Measurements from ENCODE around the gene RAB14. TPM values are rescaled to one million over a fixed set of nuclear protein-coding genes. Genes with fewer than 3 reads are reported as not detected.

RAB14 gene
- total and polyA plus RNA-seq, 2 experiments from 2014 or later: 22.8 to 31.0 TPM

GRCh38 chr9:121189006-121189405 lies 12.7 kb downstream of the RAB14 start:
- Mint-ChIP-seq H3K9me3 (no peaks in the 10 kb centered on the region), H3K36me3 (ENCODE audit: low read depth) (no peaks in the 10 kb centered on the region; the same call in 2 of the 3 replicates), H3K27ac (no peak overlapping the region), H3K4me1 (peaks cover 2% of the 10 kb centered on the region; the same call in 1 of the 3 replicates), H3K4me3 (no peak overlapping the region), H3K27me3 (ENCODE audit: insufficient read depth, low read depth, poor library complexity) (no peaks in the 10 kb centered on the region)
- Histone ChIP-seq H3K36me3 (ENCODE audit: insufficient read depth) (no peaks in the 10 kb centered on the region), H4K20me1 (replicated peaks; ENCODE audit: insufficient read depth) (peaks cover 13% of the 10 kb centered on the region), H3K4me1 (ENCODE audit: insufficient read depth) (no peaks in the 10 kb centered on the region), H3K9me2 (ENCODE audit: insufficient read depth) (no peaks in the 10 kb centered on the region), H3K4me3 (no peak overlapping the region), H3K79me2 (replicated peaks; ENCODE audit: insufficient read depth) (peaks cover 78% of the 10 kb centered on the region), H3K27me3 (ENCODE audit: insufficient read depth) (no peaks in the 10 kb centered on the region), H2AFZ (no peak overlapping the region), H3K27ac (ENCODE audit: low read depth) (no peak overlapping the region), H3F3A (replicated peaks; ENCODE audit: low read depth) (no peaks in the 10 kb centered on the region), H3K4me2 (no peak overlapping the region)
- DNase-seq (ENCODE audit: low spot score) (no peak), ATAC-seq (no peak)
- no peak for TF ChIP-seq ZNF462 (CRISPR knock-in tag; IDR thresholded peaks at IDR 0.05)
- TF ChIP-seq POLR2AphosphoS5 (IDR thresholded peaks at IDR 0.05; ENCODE audit: low read depth): no peak
- no peak for TF ChIP-seq EZH2 (IDR thresholded peaks at IDR 0.05; ENCODE audit: low read depth, unreplicated experiment)
- TF ChIP-seq JUNB (IDR thresholded peaks at IDR 0.05; ENCODE audit: unreplicated experiment): no peak
- TF ChIP-seq ZNF331 (CRISPR knock-in tag; IDR thresholded peaks at IDR 0.05; ENCODE audit: low read depth): no peak

GRCh38 chr9:121187636-121188305 lies 13.9 kb downstream of the RAB14 start:
- no peaks in the 10 kb centered on the region for H3K9me3 Mint-ChIP-seq
- ATAC-seq (no peak), DNase-seq (ENCODE audit: low spot score) (no peak)
- no peak overlapping the region for H3K4me2 ChIP-seq
- no peaks in the 10 kb centered on the region for H3K27me3 ChIP-seq (ENCODE audit: insufficient read depth)
- no peaks in the 10 kb centered on the region for H3K4me1 ChIP-seq (ENCODE audit: insufficient read depth)
- no peaks in the 10 kb centered on the region for H3F3A ChIP-seq (replicated peaks; ENCODE audit: low read depth)
- H3K4me1 Mint-ChIP-seq: peaks cover 5% of the 10 kb centered on the region; the same call in 2 of the 3 replicates
- peaks cover 65% of the 10 kb centered on the region for H3K79me2 ChIP-seq (replicated peaks; ENCODE audit: insufficient read depth)
- H3K36me3 ChIP-seq (ENCODE audit: insufficient read depth): no peaks in the 10 kb centered on the region
- H2AFZ ChIP-seq: no peak overlapping the region
- H3K27ac Mint-ChIP-seq: no peak overlapping the region
- peaks cover 14% of the 10 kb centered on the region for H4K20me1 ChIP-seq (replicated peaks; ENCODE audit: insufficient read depth)
- H3K27ac ChIP-seq (ENCODE audit: low read depth): no peak overlapping the region
- no peak overlapping the region for H3K4me3 Mint-ChIP-seq
- H3K4me3 ChIP-seq: no peak overlapping the region
- H3K9me2 ChIP-seq (ENCODE audit: insufficient read depth): no peaks in the 10 kb centered on the region
- no peaks in the 10 kb centered on the region for H3K27me3 Mint-ChIP-seq (ENCODE audit: insufficient read depth, low read depth, poor library complexity)
- H3K36me3 Mint-ChIP-seq (ENCODE audit: low read depth): peaks cover 6% of the 10 kb centered on the region; the same call in 2 of the 3 replicates
- TF ChIP-seq EZH2phosphoT487 (IDR thresholded peaks at IDR 0.05; ENCODE audit: unreplicated experiment): no peak
- TF ChIP-seq ZNF114 (CRISPR knock-in tag; IDR thresholded peaks at IDR 0.05): no peak
- no peak for TF ChIP-seq STAT1 (IDR thresholded peaks at IDR 0.05; ENCODE audit: unreplicated experiment)
